Neural cell (in vitro differentiated cells): Measurements from ENCODE around the gene ZNF587B.
"Not testable (repeated sequence)": the region's sequence is repeated elsewhere in the genome, so short reads cannot be mapped to it uniquely, and the experiment has no call there.

Source experiments
- CTCF ChIP-seq: fragments of 450-650 bp; IDR thresholded peaks from 2 replicates; pipeline ENCODE4 v1.5.1; 2014; ENCODE audit warnings: antibody characterized with exemption, mild to moderate bottlenecking, moderate library complexity; ENCODE audit not compliant: poor library complexity, severe bottlenecking
- SMC3 ChIP-seq: fragments of 450-650 bp; conservative IDR thresholded peaks from 2 replicates; pipeline ENCODE4 v1.6.1; 2014; ENCODE audit warnings: antibody characterized with exemption, mild to moderate bottlenecking, moderate library complexity; ENCODE audit not compliant: poor library complexity

- TF ChIP-seq SMC3, CTCF: not testable (repeated sequence)
Observed at GRCh38 chr19:57812975-57813820, 16.9 kb upstream of the ZNF587B start.
